Sigmoid colon (tissue), 4 donors: Measurements from ENCODE around the gene SLIT3.

Experiments used
- CTCF ChIP-seq, 4 experiments: fragments of 450-650 bp in 3 of 4; fragments of 200-600 bp in 1 of 4; IDR thresholded peaks; one replicate each; pipeline ENCODE4 v1.5.1; 2016 to 2019; ENCODE audit warnings: antibody characterized with exemption in 4 of 4, mild to moderate bottlenecking in 3 of 4, moderate library complexity in 2 of 4
- EP300 ChIP-seq, 4 donors: sonication (generic); formaldehyde crosslinking; IDR thresholded peaks; one replicate each; pipeline ENCODE4 v1.6.1; 2017; ENCODE audit warnings: antibody characterized with exemption in 4 of 4
- POLR2A ChIP-seq, 2 donors: fragments of 450-650 bp; IDR thresholded peaks; one replicate each; pipeline ENCODE4 v1.6.1; 2016; ENCODE audit warnings: antibody characterized with exemption in 2 of 2, mild to moderate bottlenecking in 2 of 2, moderate library complexity in 2 of 2
- POLR2AphosphoS5 ChIP-seq, 4 donors: sonication (generic); formaldehyde crosslinking; IDR thresholded peaks; one replicate each; pipeline ENCODE4 v1.6.1; 2017; ENCODE audit warnings: antibody characterized with exemption in 4 of 4

GRCh38 chr5:168693883-168694282 is 607.1 kb downstream of the SLIT3 start:
- TF ChIP-seq CTCF (IDR thresholded peaks at IDR 0.05), result no peak
- TF ChIP-seq POLR2AphosphoS5 (IDR thresholded peaks at IDR 0.05), result no peak
- TF ChIP-seq POLR2A (IDR thresholded peaks at IDR 0.05), result no peak
- no peak for TF ChIP-seq EP300 (IDR thresholded peaks at IDR 0.05)
